ENCODE data around the gene GARRE1. TPM values are rescaled to one million over a fixed set of nuclear protein-coding genes. Genes with fewer than 3 reads are reported as not detected.

The GARRE1 gene
- total RNA-seq, 3 donors from 2014 or later = 18.7 to 27.6 (median 27.3) TPM

DNA sequence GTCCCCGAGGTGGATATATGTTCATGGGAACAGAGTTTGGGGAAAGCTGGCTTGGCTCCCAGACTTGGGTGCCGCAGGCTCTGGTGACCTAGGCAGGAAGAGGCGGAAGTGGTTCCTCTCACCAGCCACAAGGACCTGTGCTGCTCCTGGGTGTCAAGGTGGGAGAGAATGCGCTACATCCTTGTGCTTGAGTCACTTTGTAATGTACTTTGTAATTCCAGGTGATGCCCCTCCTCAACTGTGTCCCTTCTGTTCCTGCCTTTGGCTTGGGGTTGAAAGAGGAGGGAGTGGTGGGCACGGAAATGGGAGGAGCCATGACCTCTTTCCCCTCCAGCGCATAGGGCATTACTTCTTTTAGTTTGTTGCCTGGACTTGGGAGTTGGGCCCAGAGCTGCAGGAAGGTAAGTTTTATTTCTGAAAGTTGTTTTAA, 10.9 kb downstream of the GARRE1 start:
- ATAC-seq (no peak), DNase-seq (no peak)
- peaks cover 12% of the 10 kb centered on the region for H3K4me1 ChIP-seq (ENCODE audit: low read depth)
- TF ChIP-seq, protein P1, sequence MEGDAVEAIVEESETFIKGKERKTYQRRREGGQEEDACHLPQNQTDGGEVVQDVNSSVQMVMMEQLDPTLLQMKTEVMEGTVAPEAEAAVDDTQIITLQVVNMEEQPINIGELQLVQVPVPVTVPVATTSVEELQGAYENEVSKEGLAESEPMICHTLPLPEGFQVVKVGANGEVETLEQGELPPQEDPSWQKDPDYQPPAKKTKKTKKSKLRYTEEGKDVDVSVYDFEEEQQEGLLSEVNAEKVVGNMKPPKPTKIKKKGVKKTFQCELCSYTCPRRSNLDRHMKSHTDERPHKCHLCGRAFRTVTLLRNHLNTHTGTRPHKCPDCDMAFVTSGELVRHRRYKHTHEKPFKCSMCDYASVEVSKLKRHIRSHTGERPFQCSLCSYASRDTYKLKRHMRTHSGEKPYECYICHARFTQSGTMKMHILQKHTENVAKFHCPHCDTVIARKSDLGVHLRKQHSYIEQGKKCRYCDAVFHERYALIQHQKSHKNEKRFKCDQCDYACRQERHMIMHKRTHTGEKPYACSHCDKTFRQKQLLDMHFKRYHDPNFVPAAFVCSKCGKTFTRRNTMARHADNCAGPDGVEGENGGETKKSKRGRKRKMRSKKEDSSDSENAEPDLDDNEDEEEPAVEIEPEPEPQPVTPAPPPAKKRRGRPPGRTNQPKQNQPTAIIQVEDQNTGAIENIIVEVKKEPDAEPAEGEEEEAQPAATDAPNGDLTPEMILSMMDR (IDR thresholded peaks at IDR 0.05) = no peak
- intact Hi-C loops (cut with DNase I, micrococcal nuclease) = no loop called here
- no peaks in the 10 kb centered on the region for H3K9me3 ChIP-seq
- no peaks in the 10 kb centered on the region for H3K36me3 ChIP-seq (ENCODE audit: low read depth)
- H3K4me3 ChIP-seq = no peak overlapping the region

DNA sequence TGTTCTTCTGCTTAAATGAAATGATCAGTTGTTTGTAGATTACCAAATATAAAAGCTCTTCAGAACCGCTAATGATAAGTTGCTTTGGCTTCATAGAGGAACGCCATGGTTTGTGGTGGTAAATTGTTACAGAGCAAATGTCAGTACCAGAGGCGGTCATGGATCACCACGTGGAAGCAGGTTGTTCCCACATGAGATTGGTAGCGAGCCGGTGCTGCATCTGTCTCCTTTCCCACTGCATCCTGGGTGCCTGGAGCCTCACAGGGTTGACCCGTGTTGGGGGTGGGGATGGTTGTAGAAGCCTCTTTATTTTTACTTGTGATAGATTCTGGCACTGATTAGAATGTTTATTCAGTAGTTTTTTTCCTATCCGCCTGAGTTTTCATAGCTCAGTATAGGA, 14.7 kb downstream of the GARRE1 start:
- DNase-seq (no peak), ATAC-seq (no peak)
- TF ChIP-seq, protein P1 (IDR thresholded peaks at IDR 0.05) = no peak
- Histone ChIP-seq H3K9me3 (no peaks in the 10 kb centered on the region), H3K4me1 (ENCODE audit: low read depth) (peaks cover 19% of the 10 kb centered on the region), H3K4me3 (no peak overlapping the region), H3K36me3 (ENCODE audit: low read depth) (no peaks in the 10 kb centered on the region)
- intact Hi-C loops (cut with DNase I, micrococcal nuclease) = no loop called here

DNA sequence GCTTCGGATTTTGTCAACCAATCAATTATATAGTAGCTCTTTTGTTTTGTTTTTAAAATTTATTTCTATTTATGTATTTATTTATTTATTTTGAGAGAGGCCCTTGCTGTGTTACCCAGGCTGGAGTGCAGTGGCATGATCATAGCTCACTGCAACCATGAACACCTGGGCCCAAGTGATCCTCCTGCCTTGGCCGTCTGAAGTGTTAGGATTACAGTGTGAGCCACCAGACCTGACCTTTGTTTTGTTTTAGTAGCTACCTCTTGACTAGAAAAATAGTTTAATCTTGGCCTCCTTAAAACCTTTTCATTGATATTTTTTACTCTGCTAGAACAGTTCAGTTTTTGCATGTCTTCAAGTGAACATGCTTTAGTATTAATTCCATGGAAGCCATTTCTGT, 15.1 kb downstream of the GARRE1 start:
- Histone ChIP-seq H3K4me3 (no peak overlapping the region), H3K9me3 (no peaks in the 10 kb centered on the region), H3K4me1 (ENCODE audit: low read depth) (peaks cover 19% of the 10 kb centered on the region), H3K36me3 (ENCODE audit: low read depth) (no peaks in the 10 kb centered on the region)
- DNase-seq (no peak), ATAC-seq (peak; percentile 9)
- TF ChIP-seq, protein P1 (IDR thresholded peaks at IDR 0.05) = no peak
- intact Hi-C loops (cut with DNase I, micrococcal nuclease) = no loop called here

DNA sequence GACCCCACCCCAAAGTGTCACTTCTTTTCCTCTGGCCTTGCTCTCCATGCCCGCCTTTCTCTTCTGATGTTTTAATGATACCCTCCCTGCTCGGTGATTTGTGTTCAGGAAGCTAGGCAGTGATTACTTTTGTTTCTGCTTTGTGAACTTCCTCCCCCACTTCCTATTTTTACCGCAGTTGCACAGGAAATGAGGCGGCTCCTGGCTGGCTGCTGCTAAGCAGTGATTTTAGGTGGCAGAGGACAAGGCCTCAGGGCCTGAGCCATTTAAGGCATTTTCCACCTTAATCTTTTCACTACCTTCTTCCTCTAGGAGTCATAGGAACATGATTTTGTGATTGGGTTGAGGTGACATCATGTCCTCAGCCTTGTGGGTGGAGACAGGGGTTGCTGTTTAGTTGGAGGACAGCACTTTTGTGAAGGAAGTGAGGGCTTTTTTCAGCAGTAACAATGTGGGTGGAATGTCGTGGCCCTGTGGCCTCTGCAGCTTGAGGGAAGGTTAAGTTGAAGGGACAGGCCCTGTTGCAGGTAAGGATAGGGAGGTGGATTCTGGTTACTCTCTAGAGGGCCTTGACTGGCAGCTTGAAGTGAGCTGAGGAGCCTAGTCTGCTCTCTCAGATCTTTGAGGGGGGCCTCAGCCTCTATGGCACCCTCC, 15.7 kb downstream of the GARRE1 start:
- peak; percentile 48 to 72 (median 59) for DNase-seq
- intact Hi-C loops (cut with DNase I, micrococcal nuclease) = no loop called here
- TF ChIP-seq, protein P1 (IDR thresholded peaks at IDR 0.05) = no peak
- Histone ChIP-seq H3K36me3 (ENCODE audit: low read depth) (no peaks in the 10 kb centered on the region), H3K9me3 (no peaks in the 10 kb centered on the region), H3K4me1 (ENCODE audit: low read depth) (peaks cover 19% of the 10 kb centered on the region), H3K4me3 (no peak overlapping the region)
- peak; percentile 84 for ATAC-seq

DNA sequence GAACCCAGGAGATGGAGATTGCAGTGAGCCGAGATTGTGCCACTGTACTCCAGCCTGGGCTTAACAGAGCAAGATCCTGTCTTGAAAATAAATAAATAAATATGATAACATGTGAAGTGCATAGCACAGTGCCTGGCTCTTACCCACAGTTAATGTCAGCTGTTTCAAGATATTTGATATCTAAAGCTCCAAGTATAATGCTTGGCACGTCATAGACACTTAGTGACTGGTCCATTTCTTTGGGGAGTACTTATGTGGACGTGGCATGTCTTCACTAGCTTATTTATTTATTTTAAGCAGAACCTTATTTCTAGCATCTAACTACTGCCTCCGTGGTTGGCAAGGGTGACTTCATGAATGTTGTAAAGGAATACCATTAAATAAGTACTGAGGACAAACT, 18.8 kb downstream of the GARRE1 start:
- TF ChIP-seq, protein P1 (IDR thresholded peaks at IDR 0.05) = no peak
- Histone ChIP-seq H3K36me3 (ENCODE audit: low read depth) (no peaks in the 10 kb centered on the region), H3K4me1 (ENCODE audit: low read depth) (peaks cover 19% of the 10 kb centered on the region), H3K9me3 (no peaks in the 10 kb centered on the region), H3K4me3 (no peak overlapping the region)
- intact Hi-C loops (cut with DNase I, micrococcal nuclease) = no loop called here
- no peak for ATAC-seq
- no peak for DNase-seq

Data from mucosa of descending colon (tissue), 3 donors.